Left ventricle myocardium inferior (tissue), 1 donor: Measurements from ENCODE around the gene TYSND1. TPM values are rescaled to one million over a fixed set of nuclear protein-coding genes. Genes with fewer than 3 reads are reported as not detected.
"Not testable (repeated sequence)": the region's sequence is repeated elsewhere in the genome, so short reads cannot be mapped to it uniquely, and the experiment has no call there.

ENCODE experiments used
- DNase-seq: peaks from one replicate; pipeline ENCODE4 v3.0.0-alpha.2; 2020
- H3K27ac ChIP-seq: fragments of 200-600 bp; replicated peaks from 2 replicates; pipeline ENCODE4 v1.8.0; 2021
- H3K27me3 ChIP-seq: fragments of 200-600 bp; 2 replicates; pipeline ENCODE4 v1.8.0; 2021; ENCODE audit warnings: low read depth
- H3K36me3 ChIP-seq: fragments of 200-600 bp; 2 replicates; pipeline ENCODE4 v1.8.0; 2021
- H3K4me1 ChIP-seq: fragments of 200-600 bp; 2 replicates; pipeline ENCODE4 v1.8.0; 2021
- H3K4me3 ChIP-seq: fragments of 200-600 bp; 2 replicates; pipeline ENCODE4 v1.8.0; 2021; ENCODE audit warnings: mild to moderate bottlenecking, moderate library complexity
- H3K9me3 ChIP-seq: fragments of 200-600 bp; replicated peaks from 2 replicates; pipeline ENCODE4 v1.8.0; 2021
- intact Hi-C: fragments of 100-400 bp; cut with micrococcal nuclease; formaldehyde crosslinking; loops from one replicate; pipeline ENCODE4 v1.11.0; 2022
- total RNA-seq: library from RNA; stranded (reverse); fragmentation: NEBNext Ultra II Directional; extraction: Animal tissue kit (Norgen Biotek cat#: 25700); gene quantifications from one replicate; pipeline ENCODE4 v1.2.1, GENCODE V29; 2021
- TF ChIP-seq, protein P1 (sequence below): fragments of 200-600 bp; IDR thresholded peaks from 2 replicates; pipeline ENCODE4 v1.8.0; 2021; ENCODE audit warnings: antibody characterized with exemption, mild to moderate bottlenecking, borderline replicate concordance
- donor health status: DM: no; HTN: yes; CAD: no; lungs with severe emphysema.

Gene TYSND1
- total RNA-seq, 1 donor from 2014 or later: 6.4 TPM

DNA sequence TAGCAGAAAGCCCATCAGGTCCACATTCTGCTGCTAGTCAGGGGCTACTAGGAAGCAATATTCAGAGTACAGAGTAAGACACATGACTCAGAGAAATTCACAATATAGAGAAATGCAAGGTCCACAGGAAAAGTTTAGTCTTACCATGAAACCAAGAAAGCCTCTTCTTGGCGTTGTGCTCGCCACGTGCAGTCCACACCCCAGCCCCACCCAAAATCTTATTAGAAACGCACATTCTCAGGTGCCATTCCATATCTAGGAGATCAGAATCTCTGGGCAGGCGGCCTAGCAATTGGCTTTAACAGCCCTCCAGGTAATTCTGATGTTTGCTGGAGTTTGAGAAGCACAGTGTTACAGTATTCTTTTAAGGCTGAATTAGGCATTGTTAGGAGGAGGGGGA, 39.6 kb upstream of the TYSND1 start:
- H3K9me3 ChIP-seq: no peaks in the 10 kb centered on the region
- DNase-seq: no peak
- TF ChIP-seq, protein P1, sequence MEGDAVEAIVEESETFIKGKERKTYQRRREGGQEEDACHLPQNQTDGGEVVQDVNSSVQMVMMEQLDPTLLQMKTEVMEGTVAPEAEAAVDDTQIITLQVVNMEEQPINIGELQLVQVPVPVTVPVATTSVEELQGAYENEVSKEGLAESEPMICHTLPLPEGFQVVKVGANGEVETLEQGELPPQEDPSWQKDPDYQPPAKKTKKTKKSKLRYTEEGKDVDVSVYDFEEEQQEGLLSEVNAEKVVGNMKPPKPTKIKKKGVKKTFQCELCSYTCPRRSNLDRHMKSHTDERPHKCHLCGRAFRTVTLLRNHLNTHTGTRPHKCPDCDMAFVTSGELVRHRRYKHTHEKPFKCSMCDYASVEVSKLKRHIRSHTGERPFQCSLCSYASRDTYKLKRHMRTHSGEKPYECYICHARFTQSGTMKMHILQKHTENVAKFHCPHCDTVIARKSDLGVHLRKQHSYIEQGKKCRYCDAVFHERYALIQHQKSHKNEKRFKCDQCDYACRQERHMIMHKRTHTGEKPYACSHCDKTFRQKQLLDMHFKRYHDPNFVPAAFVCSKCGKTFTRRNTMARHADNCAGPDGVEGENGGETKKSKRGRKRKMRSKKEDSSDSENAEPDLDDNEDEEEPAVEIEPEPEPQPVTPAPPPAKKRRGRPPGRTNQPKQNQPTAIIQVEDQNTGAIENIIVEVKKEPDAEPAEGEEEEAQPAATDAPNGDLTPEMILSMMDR: no peak

GRCh38 chr10:70183304-70183703, 36.8 kb upstream of the TYSND1 start:
- H3K27ac ChIP-seq: no peak overlapping the region
- no peak for DNase-seq
- intact Hi-C loops: no loop called here
- TF ChIP-seq, protein P1: no peak
- H3K4me3 ChIP-seq: no peak overlapping the region
- H3K4me1 ChIP-seq: peaks cover 2% of the 10 kb centered on the region
- H3K9me3 ChIP-seq: peaks cover 16% of the 10 kb centered on the region
- H3K36me3 ChIP-seq: no peaks in the 10 kb centered on the region
- no peaks in the 10 kb centered on the region for H3K27me3 ChIP-seq

More for the DNA sequence above, 39.6 kb upstream of the TYSND1 start:
- intact Hi-C loops: no loop called here
- no peak overlapping the region for H3K4me3 ChIP-seq
- H3K4me1 ChIP-seq: peaks cover 11% of the 10 kb centered on the region
- no peak overlapping the region for H3K27ac ChIP-seq
- no peaks in the 10 kb centered on the region for H3K27me3 ChIP-seq
- H3K36me3 ChIP-seq: no peaks in the 10 kb centered on the region

- H3K27ac ChIP-seq, H3K4me3 ChIP-seq, intact Hi-C loops, DNase-seq, H3K27me3 ChIP-seq, H3K36me3 ChIP-seq: not testable (repeated sequence)
- Histone ChIP-seq H3K9me3 (peaks cover 16% of the 10 kb centered on the region), H3K4me1 (peaks cover 10% of the 10 kb centered on the region)
Observed at GRCh38 chr10:70179209-70179608, 32.7 kb upstream of the TYSND1 start.

- peaks cover 17% of the 10 kb centered on the region for H3K4me1 ChIP-seq
- intact Hi-C loops: no loop called here
Observed at GRCh38 chr10:70178139-70178725, 31.7 kb upstream of the TYSND1 start.

GRCh38 chr10:70176441-70176840, 29.9 kb upstream of the TYSND1 start:
- Histone ChIP-seq H3K27ac (no peak overlapping the region), H3K9me3 (peaks cover 16% of the 10 kb centered on the region), H3K36me3 (no peaks in the 10 kb centered on the region), H3K27me3 (no peaks in the 10 kb centered on the region), H3K4me1 (peaks cover 17% of the 10 kb centered on the region), H3K4me3 (no peak overlapping the region)
- intact Hi-C loops: no loop called here
- TF ChIP-seq, protein P1: no peak
- no peak for DNase-seq

More at GRCh38 chr10:70178139-70178725, 31.7 kb upstream of the TYSND1 start:
- H3K4me3 ChIP-seq: no peak overlapping the region
- H3K36me3 ChIP-seq: no peaks in the 10 kb centered on the region
- no peaks in the 10 kb centered on the region for H3K27me3 ChIP-seq
- no peak overlapping the region for H3K27ac ChIP-seq
- no peak for DNase-seq
- H3K9me3 ChIP-seq: peaks cover 16% of the 10 kb centered on the region
- TF ChIP-seq, protein P1: no peak

- H3K4me3 ChIP-seq: no peak overlapping the region
- H3K4me1 ChIP-seq: peaks cover 24% of the 10 kb centered on the region
- no peaks in the 10 kb centered on the region for H3K36me3 ChIP-seq
- H3K27ac ChIP-seq: no peak overlapping the region
- TF ChIP-seq, protein P1: no peak
- DNase-seq: no peak
- intact Hi-C loops: no loop called here
- peaks cover 16% of the 10 kb centered on the region for H3K9me3 ChIP-seq
- no peaks in the 10 kb centered on the region for H3K27me3 ChIP-seq
Observed at GRCh38 chr10:70175516-70175915, 29.0 kb upstream of the TYSND1 start.
